Cardiac fibroblast (primary cell): ENCODE data around the gene NLN.

ENCODE experiments used
- DNase-seq, 2 donors: peaks; one replicate each; pipeline versions ENCODE4 v3.0.0 to v3.0.0-alpha.2; 2010; ENCODE audit warnings: low read depth in 2 of 2
- H3K4me3 ChIP-seq, 2 donors: replicated peaks in 1 of 2; 1 replicate in 1 of 2; 2 replicates in 1 of 2; pipeline ENCODE4 v1.5.1; 2011; ENCODE audit warnings: low read depth in 2 of 2, low read length in 2 of 2, mild to moderate bottlenecking in 2 of 2, moderate library complexity in 1 of 2
- TF ChIP-seq, protein P1 (sequence below): IDR thresholded peaks from one replicate; pipeline ENCODE4 v1.5.1; 2011; ENCODE audit warnings: low read depth, mild to moderate bottlenecking, low read length, inconsistent platforms

The NLN gene

DNA sequence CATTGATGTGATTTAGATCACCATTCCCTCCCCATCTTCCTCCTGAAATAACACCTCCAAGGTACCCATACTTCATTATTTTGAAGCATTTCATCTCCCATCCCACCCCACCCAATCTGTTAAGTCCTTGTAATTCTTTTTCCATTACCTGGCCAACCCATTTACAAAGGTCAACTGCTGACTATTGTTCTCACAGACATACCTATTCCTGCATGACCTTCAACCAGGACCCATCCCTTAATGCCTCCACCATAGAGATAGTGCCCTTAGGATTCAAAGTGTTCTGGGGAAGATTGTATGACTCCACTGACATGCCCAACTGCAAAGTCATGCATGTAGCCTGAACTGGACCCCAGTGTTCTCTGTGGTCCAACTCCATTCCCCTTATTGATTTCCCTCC lies 91.2 kb downstream of the NLN start:
- TF ChIP-seq, protein P1, sequence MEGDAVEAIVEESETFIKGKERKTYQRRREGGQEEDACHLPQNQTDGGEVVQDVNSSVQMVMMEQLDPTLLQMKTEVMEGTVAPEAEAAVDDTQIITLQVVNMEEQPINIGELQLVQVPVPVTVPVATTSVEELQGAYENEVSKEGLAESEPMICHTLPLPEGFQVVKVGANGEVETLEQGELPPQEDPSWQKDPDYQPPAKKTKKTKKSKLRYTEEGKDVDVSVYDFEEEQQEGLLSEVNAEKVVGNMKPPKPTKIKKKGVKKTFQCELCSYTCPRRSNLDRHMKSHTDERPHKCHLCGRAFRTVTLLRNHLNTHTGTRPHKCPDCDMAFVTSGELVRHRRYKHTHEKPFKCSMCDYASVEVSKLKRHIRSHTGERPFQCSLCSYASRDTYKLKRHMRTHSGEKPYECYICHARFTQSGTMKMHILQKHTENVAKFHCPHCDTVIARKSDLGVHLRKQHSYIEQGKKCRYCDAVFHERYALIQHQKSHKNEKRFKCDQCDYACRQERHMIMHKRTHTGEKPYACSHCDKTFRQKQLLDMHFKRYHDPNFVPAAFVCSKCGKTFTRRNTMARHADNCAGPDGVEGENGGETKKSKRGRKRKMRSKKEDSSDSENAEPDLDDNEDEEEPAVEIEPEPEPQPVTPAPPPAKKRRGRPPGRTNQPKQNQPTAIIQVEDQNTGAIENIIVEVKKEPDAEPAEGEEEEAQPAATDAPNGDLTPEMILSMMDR: no peak
- no peak overlapping the region for H3K4me3 ChIP-seq
- no peak for DNase-seq

GRCh38 chr5:65815161-65815560 lies 93.2 kb downstream of the NLN start:
- TF ChIP-seq, protein P1: no peak
- DNase-seq: peak; percentile 18 to 30
- no peak overlapping the region for H3K4me3 ChIP-seq

GRCh38 chr5:65816729-65817128 lies 94.7 kb downstream of the NLN start:
- TF ChIP-seq, protein P1: no peak
- no peak overlapping the region for H3K4me3 ChIP-seq
- no peak for DNase-seq

DNA sequence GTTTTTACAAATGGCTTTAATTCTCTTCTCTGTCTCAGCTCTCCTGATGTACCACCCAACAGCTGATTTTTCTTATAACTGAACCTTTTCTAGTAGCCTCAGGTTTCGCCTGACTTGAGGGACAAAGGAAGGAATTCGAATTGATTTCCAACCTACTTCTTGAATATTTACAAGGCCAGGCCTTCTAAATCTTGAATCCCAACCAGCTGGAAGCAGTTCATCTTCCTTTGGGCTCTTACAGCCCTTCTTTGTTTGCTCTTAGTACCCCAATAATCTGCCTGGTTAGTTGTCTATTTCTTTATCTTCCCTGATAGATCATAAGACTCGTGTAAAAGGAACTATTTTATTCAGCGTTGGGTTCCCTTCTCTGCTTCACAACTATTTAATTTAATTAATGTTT lies 95.9 kb downstream of the NLN start:
- no peak for DNase-seq
- TF ChIP-seq, protein P1: no peak
- no peak overlapping the region for H3K4me3 ChIP-seq

- TF ChIP-seq, protein P1: no peak
Measured at GRCh38 chr5:65818592-65818991, 96.6 kb downstream of the NLN start.

GRCh38 chr5:65819215-65819904 lies 97.4 kb downstream of the NLN start:
- no peak overlapping the region for H3K4me3 ChIP-seq
- no peak for DNase-seq
- TF ChIP-seq, protein P1: no peak

More at GRCh38 chr5:65818592-65818991, 96.6 kb downstream of the NLN start:
- H3K4me3 ChIP-seq: no peak overlapping the region
- no peak for DNase-seq

- no peak overlapping the region for H3K4me3 ChIP-seq
- TF ChIP-seq, protein P1: no peak
- no peak for DNase-seq
Measured at GRCh38 chr5:65819905-65820240, 97.9 kb downstream of the NLN start.
